Measurements from ENCODE around the gene GARIN1A.

DNA sequence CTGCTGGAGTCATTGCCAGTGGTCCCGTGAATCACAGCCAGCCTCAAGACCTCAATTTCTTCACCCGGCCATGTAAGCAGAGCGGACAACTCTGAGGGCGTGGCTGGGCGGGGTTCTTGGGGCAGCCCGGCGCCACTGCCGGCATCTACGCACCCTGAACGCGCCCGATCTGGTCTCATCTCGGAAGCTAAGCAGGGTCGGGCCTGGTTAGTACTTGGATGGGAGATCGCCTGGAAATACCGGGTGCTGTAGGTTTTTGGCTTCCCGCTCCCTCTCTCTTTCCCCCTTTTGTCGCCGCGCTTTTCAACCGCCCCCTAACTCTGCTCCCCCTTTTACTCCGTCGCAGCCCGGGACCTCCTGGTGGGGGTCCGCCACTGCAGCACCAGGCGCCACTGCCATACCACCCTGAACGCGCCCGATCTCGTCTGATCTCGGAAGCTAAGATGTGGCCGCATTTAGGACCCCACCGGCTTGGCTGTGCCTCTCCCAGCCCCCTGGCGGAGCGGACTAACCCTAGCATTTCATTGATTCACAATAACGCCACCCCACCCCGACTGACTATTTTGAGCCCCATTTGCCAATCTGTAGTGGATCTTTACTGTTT lies 25.3 kb downstream of the GARIN1A start:
- TF ChIP-seq TARDBP (IDR thresholded peaks at IDR 0.05) (no peak), SP1 (IDR thresholded peaks at IDR 0.05) (no peak), FOXA1 (IDR thresholded peaks at IDR 0.05) (no peak), NFRKB (IDR thresholded peaks at IDR 0.05) (no peak), FOXM1 (IDR thresholded peaks at IDR 0.05; ENCODE audit: borderline replicate concordance) (no peak), BHLHE40 (IDR thresholded peaks at IDR 0.05; ENCODE audit: borderline replicate concordance) (no peak)
- TF ChIP-seq, protein P1, sequence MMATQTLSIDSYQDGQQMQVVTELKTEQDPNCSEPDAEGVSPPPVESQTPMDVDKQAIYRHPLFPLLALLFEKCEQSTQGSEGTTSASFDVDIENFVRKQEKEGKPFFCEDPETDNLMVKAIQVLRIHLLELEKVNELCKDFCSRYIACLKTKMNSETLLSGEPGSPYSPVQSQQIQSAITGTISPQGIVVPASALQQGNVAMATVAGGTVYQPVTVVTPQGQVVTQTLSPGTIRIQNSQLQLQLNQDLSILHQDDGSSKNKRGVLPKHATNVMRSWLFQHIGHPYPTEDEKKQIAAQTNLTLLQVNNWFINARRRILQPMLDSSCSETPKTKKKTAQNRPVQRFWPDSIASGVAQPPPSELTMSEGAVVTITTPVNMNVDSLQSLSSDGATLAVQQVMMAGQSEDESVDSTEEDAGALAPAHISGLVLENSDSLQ (IDR thresholded peaks at IDR 0.05), result no peak
